Ishikawa (cell line): ENCODE measurements around the gene DBT.

Experiments
- CEBPB ChIP-seq: IDR thresholded peaks from 2 replicates; pipeline ENCODE4 v1.6.1; 2012
- CREB1 ChIP-seq: IDR thresholded peaks from 2 replicates; pipeline ENCODE4 v1.6.1; 2012; ENCODE audit warnings: low read depth
- EGR1 ChIP-seq: IDR thresholded peaks from 2 replicates; pipeline ENCODE4 v1.6.1; 2012
- EP300 ChIP-seq: IDR thresholded peaks from 2 replicates; pipeline ENCODE4 v1.6.1; 2012; ENCODE audit warnings: borderline replicate concordance
- FOXM1 ChIP-seq: IDR thresholded peaks from 2 replicates; pipeline ENCODE4 v1.6.1; 2012; ENCODE audit warnings: low read depth, borderline replicate concordance
- MAX ChIP-seq: IDR thresholded peaks from 2 replicates; pipeline ENCODE4 v1.6.1; 2012
- NFIC ChIP-seq: IDR thresholded peaks from 2 replicates; pipeline ENCODE4 v1.6.1; 2012
- RAD21 ChIP-seq: IDR thresholded peaks from 2 replicates; pipeline ENCODE4 v1.6.1; 2012; ENCODE audit warnings: low read depth
- TAF1 ChIP-seq: IDR thresholded peaks from 2 replicates; pipeline ENCODE4 v1.6.1; 2012; ENCODE audit warnings: low read depth, mild to moderate bottlenecking
- TCF12 ChIP-seq: IDR thresholded peaks from 2 replicates; pipeline ENCODE4 v1.6.1; 2012; ENCODE audit warnings: low read depth
- TEAD4 ChIP-seq: IDR thresholded peaks from 2 replicates; pipeline ENCODE4 v1.6.1; 2012
- YY1 ChIP-seq: IDR thresholded peaks from 2 replicates; pipeline ENCODE4 v1.6.1; 2012; ENCODE audit warnings: low read depth
- ZBTB7A ChIP-seq: IDR thresholded peaks from 2 replicates; pipeline ENCODE4 v1.6.1; 2012; ENCODE audit warnings: low read depth
- TF ChIP-seq, protein P1 (sequence below): IDR thresholded peaks from 2 replicates; pipeline ENCODE4 v1.6.1; 2012
- TF ChIP-seq, protein P2 (sequence below): IDR thresholded peaks from 2 replicates; pipeline ENCODE4 v1.6.1; 2012; ENCODE audit warnings: low read depth, mild to moderate bottlenecking

Gene DBT

GRCh38 chr1:100213141-100213540 is 36.5 kb downstream of the DBT start:
- no peak for TF ChIP-seq FOXM1
- TF ChIP-seq, protein P1, sequence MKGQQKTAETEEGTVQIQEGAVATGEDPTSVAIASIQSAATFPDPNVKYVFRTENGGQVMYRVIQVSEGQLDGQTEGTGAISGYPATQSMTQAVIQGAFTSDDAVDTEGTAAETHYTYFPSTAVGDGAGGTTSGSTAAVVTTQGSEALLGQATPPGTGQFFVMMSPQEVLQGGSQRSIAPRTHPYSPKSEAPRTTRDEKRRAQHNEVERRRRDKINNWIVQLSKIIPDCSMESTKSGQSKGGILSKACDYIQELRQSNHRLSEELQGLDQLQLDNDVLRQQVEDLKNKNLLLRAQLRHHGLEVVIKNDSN: no peak
- TF ChIP-seq CREB1: no peak
- TF ChIP-seq TEAD4: no peak
- TF ChIP-seq RAD21: no peak
- no peak for TF ChIP-seq ZBTB7A

DNA sequence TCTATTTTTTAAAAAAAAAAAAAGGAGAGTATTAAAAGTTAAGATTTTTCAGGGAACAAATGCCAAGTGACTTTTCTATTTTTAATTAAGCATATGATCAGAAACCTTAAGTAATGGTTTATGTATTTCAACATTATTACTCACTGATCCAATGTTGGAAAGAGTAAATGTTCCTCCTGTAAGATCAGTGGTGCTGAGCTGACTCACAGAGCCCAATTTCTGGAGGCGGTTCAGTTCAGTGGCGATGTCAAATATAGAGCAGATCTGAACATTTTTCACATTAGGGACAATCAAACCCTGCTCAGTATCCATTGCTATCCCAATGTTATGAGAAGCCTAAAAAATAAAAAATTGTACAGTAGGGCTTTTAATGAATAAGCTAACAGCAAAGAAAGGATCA is 43.3 kb downstream of the DBT start:
- TF ChIP-seq TAF1 (no peak), TCF12 (no peak), CREB1 (no peak), NFIC (no peak), EGR1 (no peak), MAX (no peak), CEBPB (no peak), TEAD4 (no peak), RAD21 (no peak)
- TF ChIP-seq, protein P2, sequence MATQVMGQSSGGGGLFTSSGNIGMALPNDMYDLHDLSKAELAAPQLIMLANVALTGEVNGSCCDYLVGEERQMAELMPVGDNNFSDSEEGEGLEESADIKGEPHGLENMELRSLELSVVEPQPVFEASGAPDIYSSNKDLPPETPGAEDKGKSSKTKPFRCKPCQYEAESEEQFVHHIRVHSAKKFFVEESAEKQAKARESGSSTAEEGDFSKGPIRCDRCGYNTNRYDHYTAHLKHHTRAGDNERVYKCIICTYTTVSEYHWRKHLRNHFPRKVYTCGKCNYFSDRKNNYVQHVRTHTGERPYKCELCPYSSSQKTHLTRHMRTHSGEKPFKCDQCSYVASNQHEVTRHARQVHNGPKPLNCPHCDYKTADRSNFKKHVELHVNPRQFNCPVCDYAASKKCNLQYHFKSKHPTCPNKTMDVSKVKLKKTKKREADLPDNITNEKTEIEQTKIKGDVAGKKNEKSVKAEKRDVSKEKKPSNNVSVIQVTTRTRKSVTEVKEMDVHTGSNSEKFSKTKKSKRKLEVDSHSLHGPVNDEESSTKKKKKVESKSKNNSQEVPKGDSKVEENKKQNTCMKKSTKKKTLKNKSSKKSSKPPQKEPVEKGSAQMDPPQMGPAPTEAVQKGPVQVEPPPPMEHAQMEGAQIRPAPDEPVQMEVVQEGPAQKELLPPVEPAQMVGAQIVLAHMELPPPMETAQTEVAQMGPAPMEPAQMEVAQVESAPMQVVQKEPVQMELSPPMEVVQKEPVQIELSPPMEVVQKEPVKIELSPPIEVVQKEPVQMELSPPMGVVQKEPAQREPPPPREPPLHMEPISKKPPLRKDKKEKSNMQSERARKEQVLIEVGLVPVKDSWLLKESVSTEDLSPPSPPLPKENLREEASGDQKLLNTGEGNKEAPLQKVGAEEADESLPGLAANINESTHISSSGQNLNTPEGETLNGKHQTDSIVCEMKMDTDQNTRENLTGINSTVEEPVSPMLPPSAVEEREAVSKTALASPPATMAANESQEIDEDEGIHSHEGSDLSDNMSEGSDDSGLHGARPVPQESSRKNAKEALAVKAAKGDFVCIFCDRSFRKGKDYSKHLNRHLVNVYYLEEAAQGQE: no peak
- TF ChIP-seq, protein P1: no peak

DNA sequence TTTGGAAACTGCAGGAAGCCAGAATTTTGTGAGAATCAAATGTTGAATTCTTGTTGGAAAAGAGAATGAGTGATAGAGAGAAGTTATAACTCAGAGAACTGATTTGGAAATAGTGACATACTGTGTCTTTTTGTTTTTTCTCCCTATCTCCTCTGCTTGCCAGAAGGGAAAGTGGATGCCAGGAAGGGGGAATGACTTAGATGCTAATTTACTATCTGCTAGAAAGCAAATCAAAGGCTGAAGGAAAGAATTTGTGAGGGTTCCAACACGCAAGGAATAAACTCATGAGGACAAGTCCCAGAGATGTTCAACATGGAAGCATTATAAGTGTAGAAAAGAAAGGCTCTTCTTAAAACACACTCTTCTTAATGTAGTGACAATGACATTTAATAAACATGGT is 51.0 kb downstream of the DBT start:
- TF ChIP-seq TAF1: no peak
- TF ChIP-seq ZBTB7A: no peak
- TF ChIP-seq MAX: no peak

DNA sequence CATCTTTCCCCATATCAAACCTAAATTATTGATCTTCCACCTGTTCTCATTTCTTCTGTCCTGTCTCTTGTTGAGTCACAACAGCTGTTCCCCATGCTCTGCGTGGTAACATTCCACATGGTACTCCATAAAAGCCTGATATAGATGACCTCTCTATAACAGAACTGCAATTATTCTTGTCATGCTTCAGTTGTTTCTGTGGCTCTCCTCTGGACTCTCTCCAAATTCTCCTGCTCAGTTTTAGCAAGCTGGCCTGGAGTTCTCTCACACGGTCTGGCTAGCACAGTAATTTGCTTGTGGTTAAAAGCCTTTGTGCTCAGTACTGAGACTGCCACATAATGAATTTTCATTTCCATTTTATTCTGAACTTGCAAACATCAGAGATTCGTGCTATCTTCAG is 61.0 kb downstream of the DBT start:
- no peak for TF ChIP-seq YY1
- no peak for TF ChIP-seq CREB1
- TF ChIP-seq TCF12: peak; percentile 68; the same call in 1 of the 2 replicates
- TF ChIP-seq CEBPB: peak; percentile 38; the same call in 1 of the 2 replicates
- TF ChIP-seq NFIC: peak; percentile 92
- peak; percentile 84 for TF ChIP-seq MAX
- TF ChIP-seq, protein P2: no peak
- TF ChIP-seq EGR1: no peak
- TF ChIP-seq RAD21: peak; percentile 13; the same call in 1 of the 2 replicates
- peak; percentile 77 for TF ChIP-seq TEAD4
- TF ChIP-seq, protein P1: no peak
- peak; percentile 71; the same call in 1 of the 2 replicates for TF ChIP-seq EP300
- TF ChIP-seq ZBTB7A: no peak
- no peak for TF ChIP-seq TAF1
- no peak for TF ChIP-seq FOXM1

DNA sequence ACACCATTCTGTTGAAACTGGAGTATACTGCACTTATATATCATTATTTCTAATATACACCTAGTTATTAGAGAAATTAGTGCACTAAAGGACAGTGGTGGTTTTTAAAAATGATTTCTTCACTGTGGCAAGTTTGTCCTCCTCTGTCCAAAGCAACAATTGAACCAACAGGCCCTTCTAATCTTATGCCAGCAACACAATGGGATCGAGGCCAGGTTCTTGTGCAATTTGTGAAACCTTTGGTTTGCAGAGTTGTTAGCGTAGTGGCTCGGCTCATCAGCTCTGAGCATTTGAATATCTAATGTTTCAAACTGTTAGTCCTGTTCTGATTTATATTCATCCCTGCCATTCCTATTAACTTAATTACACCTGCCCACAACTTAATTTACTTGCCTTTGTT is 61.7 kb downstream of the DBT start:
- TF ChIP-seq NFIC: peak; percentile 89
- peak; percentile 50; the same call in 1 of the 2 replicates for TF ChIP-seq TCF12
- TF ChIP-seq TEAD4: peak; percentile 16; the same call in 1 of the 2 replicates
- TF ChIP-seq, protein P2: no peak
- peak; percentile 98 for TF ChIP-seq CEBPB
